C4-2B (cell line): ENCODE data around the gene FIP1L1.

Experiments
- H3K27ac ChIP-seq: fragments of 450-650 bp; 2 replicates; pipeline ENCODE4 v1.5.1; 2017
- ZFX ChIP-seq: fragments of 450-650 bp; IDR thresholded peaks from 2 replicates; pipeline ENCODE4 v1.6.1; 2017
- TF ChIP-seq, protein P1 (sequence below): fragments of 450-650 bp; conservative IDR thresholded peaks from 2 replicates; pipeline ENCODE4 v1.5.1; 2017; ENCODE audit warnings: mild to moderate bottlenecking

Gene FIP1L1

DNA sequence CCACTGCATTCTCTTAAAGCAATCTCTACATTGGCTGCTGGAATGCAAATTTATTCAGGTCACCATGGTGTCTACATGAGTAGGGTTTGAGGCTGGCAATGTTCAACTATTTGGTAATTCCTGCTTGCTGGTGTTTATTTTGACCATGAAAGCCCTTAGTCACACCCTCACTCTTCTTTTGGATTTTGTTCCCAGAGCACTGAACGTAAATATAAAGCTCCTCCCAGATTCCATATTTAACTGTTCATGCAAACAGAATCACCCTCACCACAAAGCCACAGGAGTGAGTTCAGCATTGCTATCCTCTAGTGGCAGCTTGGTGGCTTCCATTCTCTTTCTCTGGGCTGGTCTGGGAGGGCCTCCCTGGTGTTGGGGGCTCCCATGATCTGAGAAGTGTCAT is 131.0 kb downstream of the FIP1L1 start:
- H3K27ac ChIP-seq, result no peak overlapping the region
- TF ChIP-seq ZFX, result no peak
- TF ChIP-seq, protein P1, sequence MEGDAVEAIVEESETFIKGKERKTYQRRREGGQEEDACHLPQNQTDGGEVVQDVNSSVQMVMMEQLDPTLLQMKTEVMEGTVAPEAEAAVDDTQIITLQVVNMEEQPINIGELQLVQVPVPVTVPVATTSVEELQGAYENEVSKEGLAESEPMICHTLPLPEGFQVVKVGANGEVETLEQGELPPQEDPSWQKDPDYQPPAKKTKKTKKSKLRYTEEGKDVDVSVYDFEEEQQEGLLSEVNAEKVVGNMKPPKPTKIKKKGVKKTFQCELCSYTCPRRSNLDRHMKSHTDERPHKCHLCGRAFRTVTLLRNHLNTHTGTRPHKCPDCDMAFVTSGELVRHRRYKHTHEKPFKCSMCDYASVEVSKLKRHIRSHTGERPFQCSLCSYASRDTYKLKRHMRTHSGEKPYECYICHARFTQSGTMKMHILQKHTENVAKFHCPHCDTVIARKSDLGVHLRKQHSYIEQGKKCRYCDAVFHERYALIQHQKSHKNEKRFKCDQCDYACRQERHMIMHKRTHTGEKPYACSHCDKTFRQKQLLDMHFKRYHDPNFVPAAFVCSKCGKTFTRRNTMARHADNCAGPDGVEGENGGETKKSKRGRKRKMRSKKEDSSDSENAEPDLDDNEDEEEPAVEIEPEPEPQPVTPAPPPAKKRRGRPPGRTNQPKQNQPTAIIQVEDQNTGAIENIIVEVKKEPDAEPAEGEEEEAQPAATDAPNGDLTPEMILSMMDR, result no peak

DNA sequence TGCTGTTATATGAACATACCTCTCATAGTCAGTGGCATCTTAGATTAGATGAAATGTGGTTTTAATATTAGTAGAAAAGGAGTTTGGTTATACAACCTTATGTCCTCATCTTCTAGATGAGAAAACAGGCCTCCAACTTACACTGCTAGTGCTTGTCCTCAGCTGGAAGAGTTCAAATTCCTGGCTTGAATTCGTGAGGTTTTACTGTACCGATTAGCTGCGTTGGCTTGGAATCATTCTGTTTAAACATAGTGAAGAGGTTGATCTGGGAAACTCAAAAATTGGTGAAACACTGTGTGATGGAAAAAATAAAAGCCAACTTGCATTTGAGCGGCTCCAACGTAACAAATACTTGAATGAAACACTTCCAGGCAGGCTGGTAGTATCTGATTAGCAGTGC is 132.9 kb downstream of the FIP1L1 start:
- no peak overlapping the region for H3K27ac ChIP-seq
- no peak for TF ChIP-seq ZFX
- TF ChIP-seq, protein P1, result no peak
